ENCODE measurements around the gene KLHL40. TPM values are rescaled to one million over a fixed set of nuclear protein-coding genes. Genes with fewer than 3 reads are reported as not detected.

The KLHL40 gene
- total and polyA plus RNA-seq, 2 donors (not counting 1 experiment from before 2014, with no cell fraction given), result not detected

- Histone ChIP-seq H3K27me3 (replicated peaks in 1 of 4; ENCODE audit: control extremely low read depth in 1 of 4, control insufficient read depth in 3 of 4, insufficient read depth in 4 of 4, low read length in 3 of 4) (peaks cover 0 to 2% (median 0%) of the 10 kb centered on the region in 4 experiments), H3K4me2 (replicated peaks; ENCODE audit: low read depth, low read length, poor library complexity, severe bottlenecking) (no peak overlapping the region), H2AFZ (ENCODE audit: insufficient read depth, low read depth, low read length, poor library complexity, severe bottlenecking) (no peak overlapping the region), H3K79me2 (ENCODE audit: control insufficient read depth, insufficient read depth, low read length) (no peaks in the 10 kb centered on the region), H3K36me3 (replicated peaks in 1 of 2; ENCODE audit: control extremely low read depth in 1 of 2, control insufficient read depth in 1 of 2, extremely low read depth in 1 of 2, insufficient read depth in 2 of 2, low read length in 1 of 2) (no peaks in the 10 kb centered on the region), H3K27ac (ENCODE audit: low read length in 2 of 2) (no peak overlapping the region), H3K9ac (ENCODE audit: low read length) (no peak overlapping the region), H3K9me3 (ENCODE audit: control extremely low read depth in 1 of 3, control insufficient read depth in 2 of 3, insufficient read depth in 1 of 3, low read length in 2 of 3) (no peaks in the 10 kb centered on the region), H4K20me1 (ENCODE audit: control insufficient read depth, insufficient read depth, low read length, poor library complexity, severe bottlenecking) (no peaks in the 10 kb centered on the region), H3K4me3 (ENCODE audit: control extremely low read depth in 1 of 5, extremely low read depth in 1 of 5, insufficient read depth in 1 of 5, low read depth in 2 of 5, low read length in 4 of 5) (no peak overlapping the region), H3K4me1 (ENCODE audit: control insufficient read depth in 2 of 2, insufficient read depth in 2 of 2, low read length in 2 of 2) (no peaks in the 10 kb centered on the region)
- H3K4me3 Mint-ChIP-seq, result no peak overlapping the region
- no peaks in the 10 kb centered on the region for H3K9me3 Mint-ChIP-seq (ENCODE audit: insufficient read depth)
- no peak for TF ChIP-seq EZH2 (IDR thresholded peaks at IDR 0.05; ENCODE audit: borderline replicate concordance, insufficient read depth, low read depth, low read length, poor library complexity, severe bottlenecking)
- TF ChIP-seq, protein P1, sequence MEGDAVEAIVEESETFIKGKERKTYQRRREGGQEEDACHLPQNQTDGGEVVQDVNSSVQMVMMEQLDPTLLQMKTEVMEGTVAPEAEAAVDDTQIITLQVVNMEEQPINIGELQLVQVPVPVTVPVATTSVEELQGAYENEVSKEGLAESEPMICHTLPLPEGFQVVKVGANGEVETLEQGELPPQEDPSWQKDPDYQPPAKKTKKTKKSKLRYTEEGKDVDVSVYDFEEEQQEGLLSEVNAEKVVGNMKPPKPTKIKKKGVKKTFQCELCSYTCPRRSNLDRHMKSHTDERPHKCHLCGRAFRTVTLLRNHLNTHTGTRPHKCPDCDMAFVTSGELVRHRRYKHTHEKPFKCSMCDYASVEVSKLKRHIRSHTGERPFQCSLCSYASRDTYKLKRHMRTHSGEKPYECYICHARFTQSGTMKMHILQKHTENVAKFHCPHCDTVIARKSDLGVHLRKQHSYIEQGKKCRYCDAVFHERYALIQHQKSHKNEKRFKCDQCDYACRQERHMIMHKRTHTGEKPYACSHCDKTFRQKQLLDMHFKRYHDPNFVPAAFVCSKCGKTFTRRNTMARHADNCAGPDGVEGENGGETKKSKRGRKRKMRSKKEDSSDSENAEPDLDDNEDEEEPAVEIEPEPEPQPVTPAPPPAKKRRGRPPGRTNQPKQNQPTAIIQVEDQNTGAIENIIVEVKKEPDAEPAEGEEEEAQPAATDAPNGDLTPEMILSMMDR (IDR thresholded peaks at IDR 0.05), result no peak
- no peak for ATAC-seq (ENCODE audit: low read depth)
- CTCF ChIA-PET, result no interaction called here
- H3K4me1 Mint-ChIP-seq, result no peaks in the 10 kb centered on the region
- H3K27ac Mint-ChIP-seq, result no peak overlapping the region
- no peaks in the 10 kb centered on the region for H3K27me3 Mint-ChIP-seq
- intact Hi-C loops (cut with micrococcal nuclease), result no loop called here
- POLR2A ChIA-PET, result no interaction called here
- no peak for DNase-seq
These were observed 9.0 kb downstream of the KLHL40 start for GRCh38 chr3:42694366-42694765.

GRCh38 chr3:42696356-42697288 is 11.3 kb downstream of the KLHL40 start:
- H3K27ac Mint-ChIP-seq, result no peak overlapping the region
- Histone ChIP-seq H3K4me3 (ENCODE audit: control extremely low read depth in 1 of 5, extremely low read depth in 1 of 5, insufficient read depth in 1 of 5, low read depth in 2 of 5, low read length in 4 of 5) (no peak overlapping the region), H3K27me3 (replicated peaks in 1 of 4; ENCODE audit: control extremely low read depth in 1 of 4, control insufficient read depth in 3 of 4, insufficient read depth in 4 of 4, low read length in 3 of 4) (peaks cover 0 to 5% (median 0%) of the 10 kb centered on the region in 4 experiments), H3K27ac (ENCODE audit: low read length in 2 of 2) (no peak overlapping the region), H3K9me3 (ENCODE audit: control extremely low read depth in 1 of 3, control insufficient read depth in 2 of 3, insufficient read depth in 1 of 3, low read length in 2 of 3) (peaks cover 0 to 6% (median 0%) of the 10 kb centered on the region in 3 donors), H3K4me2 (replicated peaks; ENCODE audit: low read depth, low read length, poor library complexity, severe bottlenecking) (no peak overlapping the region), H3K79me2 (ENCODE audit: control insufficient read depth, insufficient read depth, low read length) (no peaks in the 10 kb centered on the region), H4K20me1 (ENCODE audit: control insufficient read depth, insufficient read depth, low read length, poor library complexity, severe bottlenecking) (no peaks in the 10 kb centered on the region), H3K4me1 (ENCODE audit: control insufficient read depth in 2 of 2, insufficient read depth in 2 of 2, low read length in 2 of 2) (no peaks in the 10 kb centered on the region), H3K9ac (ENCODE audit: low read length) (no peak overlapping the region), H2AFZ (ENCODE audit: insufficient read depth, low read depth, low read length, poor library complexity, severe bottlenecking) (no peak overlapping the region), H3K36me3 (replicated peaks in 1 of 2; ENCODE audit: control extremely low read depth in 1 of 2, control insufficient read depth in 1 of 2, extremely low read depth in 1 of 2, insufficient read depth in 2 of 2, low read length in 1 of 2) (no peaks in the 10 kb centered on the region)
- intact Hi-C loops (cut with micrococcal nuclease), result no loop called here
- POLR2A ChIA-PET, result no interaction called here
- no peaks in the 10 kb centered on the region for H3K4me1 Mint-ChIP-seq
- no peak for TF ChIP-seq EZH2 (IDR thresholded peaks at IDR 0.05; ENCODE audit: borderline replicate concordance, insufficient read depth, low read depth, low read length, poor library complexity, severe bottlenecking)
- TF ChIP-seq, protein P1 (IDR thresholded peaks at IDR 0.05), result no peak
- no peak for ATAC-seq (ENCODE audit: low read depth)
- CTCF ChIA-PET, result interaction anchor here (1.4 kb wide), 1 partner anchor 12 kb away, joined by 4 read pairs; no protein-coding TSS in a partner anchor
- H3K4me3 Mint-ChIP-seq, result no peak overlapping the region
- WGBS (ENCODE audit: insufficient coverage), result 74% methylated on average over 13 of the region's 19 CpGs
- no peak for DNase-seq
- no peaks in the 10 kb centered on the region for H3K9me3 Mint-ChIP-seq (ENCODE audit: insufficient read depth)
- peaks cover 4% of the 10 kb centered on the region for H3K27me3 Mint-ChIP-seq

Data from B cell (primary cell).